WTC11 (cell line): Measurements from ENCODE around the gene IFRD2. TPM values are rescaled to one million over a fixed set of nuclear protein-coding genes. Genes with fewer than 3 reads are reported as not detected.

Source experiments
- ATAC-seq: fragments of 200-7000 bp; cut with Tn5 transposase; 2 replicates; pipeline ENCODE4 v1.10.0; 2021; ENCODE audit warnings: mild to moderate bottlenecking, moderate library complexity
- CTCF ChIA-PET: fragments of 300-600 bp; sonication (Branson Sonifier 250); formaldehyde crosslinking; loops from one replicate; lab custom pipeline; 2021; ENCODE audit warnings: antibody characterized with exemption; lab: Charles Lee
- POLR2A ChIA-PET: fragments of 350-600 bp; sonication (Branson Sonifier 250); formaldehyde crosslinking; loops from one replicate; lab custom pipeline; 2021; ENCODE audit warnings: antibody characterized with exemption; lab: Charles Lee
- DNase-seq: peaks from one replicate; pipeline ENCODE4 v3.0.0; 2021; ENCODE audit warnings: low spot score
- H3K27ac Mint-ChIP-seq: 2 replicates; pipeline ENCODE4 v1.8.0; 2021; ENCODE audit warnings: mixed read lengths
- H3K27me3 Mint-ChIP-seq: 2 replicates; pipeline ENCODE4 v1.8.0; 2021; ENCODE audit warnings: low read depth, mild to moderate bottlenecking, moderate library complexity, mixed read lengths
- H3K36me3 Mint-ChIP-seq: 2 replicates; pipeline ENCODE4 v1.8.0; 2021; ENCODE audit warnings: mixed read lengths
- H3K4me1 Mint-ChIP-seq: 2 replicates; pipeline ENCODE4 v1.8.0; 2022; ENCODE audit warnings: mixed read lengths
- H3K4me3 Mint-ChIP-seq: 2 replicates; pipeline ENCODE4 v1.8.0; 2021; ENCODE audit warnings: mild to moderate bottlenecking, moderate library complexity, mixed read lengths
- H3K9me3 Mint-ChIP-seq: 2 replicates; pipeline ENCODE4 v1.8.0; 2021; ENCODE audit warnings: mixed read lengths
- AR ChIP-seq: fragments of 250-450 bp; sonication (Bioruptor Pico); IDR thresholded peaks from 2 replicates; pipeline ENCODE4 v1.9.0; 2021; ENCODE audit warnings: mild to moderate bottlenecking
- ATF3 ChIP-seq: sonication (generic); formaldehyde crosslinking; conservative IDR thresholded peaks from 2 replicates; pipeline ENCODE4 v1.8.1; 2022; ENCODE audit warnings: mild to moderate bottlenecking, missing genetic modification reagents
- CTCF ChIP-seq: fragments of 200-600 bp; IDR thresholded peaks from 2 replicates; pipeline ENCODE4 v1.8.0; 2022; ENCODE audit warnings: antibody characterized with exemption
- E2F1 ChIP-seq: sonication (generic); formaldehyde crosslinking; IDR thresholded peaks from 2 replicates; pipeline ENCODE4 v1.8.0; 2022; ENCODE audit warnings: mild to moderate bottlenecking, missing genetic modification reagents
- ERG ChIP-seq: fragments of 250-450 bp; sonication (Bioruptor Pico); IDR thresholded peaks from 2 replicates; pipeline ENCODE4 v1.8.0; 2021; ENCODE audit warnings: mild to moderate bottlenecking
- ESRRA ChIP-seq: sonication (generic); formaldehyde crosslinking; IDR thresholded peaks from 2 replicates; pipeline ENCODE4 v1.8.1; 2022; ENCODE audit warnings: mild to moderate bottlenecking, missing genetic modification reagents, borderline replicate concordance
- FOXP1 ChIP-seq: sonication (generic); formaldehyde crosslinking; IDR thresholded peaks from 2 replicates; pipeline ENCODE4 v1.8.0; 2022; ENCODE audit warnings: missing genetic modification reagents, mild to moderate bottlenecking, moderate library complexity, borderline replicate concordance
- HMGXB4 ChIP-seq: sonication (generic); formaldehyde crosslinking; IDR thresholded peaks from 2 replicates; pipeline ENCODE4 v1.8.1; 2023; ENCODE audit warnings: mild to moderate bottlenecking, moderate library complexity, missing genetic modification reagents
- IRF1 ChIP-seq: sonication (generic); formaldehyde crosslinking; IDR thresholded peaks from 2 replicates; pipeline ENCODE4 v1.8.0; 2023; ENCODE audit warnings: missing genetic modification reagents
- MAX ChIP-seq: sonication (generic); formaldehyde crosslinking; IDR thresholded peaks from 2 replicates; pipeline ENCODE4 v1.8.0; 2022; ENCODE audit warnings: mild to moderate bottlenecking, missing genetic modification reagents
- MLX ChIP-seq: sonication (generic); formaldehyde crosslinking; IDR thresholded peaks from 2 replicates; pipeline ENCODE4 v1.8.1; 2023; ENCODE audit warnings: mild to moderate bottlenecking, missing genetic modification reagents, moderate library complexity
- NFE2L1 ChIP-seq: sonication (generic); formaldehyde crosslinking; IDR thresholded peaks from 2 replicates; pipeline ENCODE4 v1.8.1; 2023; ENCODE audit warnings: missing genetic modification reagents
- NFYB ChIP-seq: sonication (generic); formaldehyde crosslinking; conservative IDR thresholded peaks from 2 replicates; pipeline ENCODE4 v1.8.0; 2022; ENCODE audit warnings: low read depth, missing genetic modification reagents
- NR1H2 ChIP-seq: sonication (generic); formaldehyde crosslinking; IDR thresholded peaks from 2 replicates; pipeline ENCODE4 v1.9.0; 2021; ENCODE audit warnings: mild to moderate bottlenecking, moderate library complexity, missing genetic modification reagents
- NR2C2 ChIP-seq: sonication (generic); formaldehyde crosslinking; IDR thresholded peaks from 2 replicates; pipeline ENCODE4 v1.8.0; 2022; ENCODE audit warnings: mild to moderate bottlenecking, missing genetic modification reagents
- PREB ChIP-seq: sonication (generic); formaldehyde crosslinking; IDR thresholded peaks from 2 replicates; pipeline ENCODE4 v1.8.1; 2022; ENCODE audit warnings: mild to moderate bottlenecking, missing genetic modification reagents, moderate library complexity, borderline replicate concordance
- TEAD4 ChIP-seq: sonication (generic); formaldehyde crosslinking; IDR thresholded peaks from 2 replicates; pipeline ENCODE4 v1.8.0; 2022; ENCODE audit warnings: mild to moderate bottlenecking, missing genetic modification reagents
- ZNF232 ChIP-seq: sonication (generic); formaldehyde crosslinking; IDR thresholded peaks from 2 replicates; pipeline ENCODE4 v1.8.0; 2022; ENCODE audit warnings: mild to moderate bottlenecking, missing genetic modification reagents
- ZNF512 ChIP-seq: sonication (generic); formaldehyde crosslinking; IDR thresholded peaks from 2 replicates; pipeline ENCODE4 v1.8.1; 2022; ENCODE audit warnings: missing genetic modification reagents, borderline replicate concordance
- total RNA-seq: library from RNA; stranded (reverse); gene quantifications from 3 replicates; pipeline ENCODE4 v1.2.3, GENCODE V29; 2021

IFRD2 gene
- total RNA-seq, 1 experiment from 2014 or later = 92.0 TPM

- H3K27me3 Mint-ChIP-seq = peaks cover 64% of the 10 kb centered on the region
- ChIA-PET CTCF (interaction anchor here (0.6 to 12.5 kb wide), 25 partner anchors 10 to 317 kb away, joined by 3 to 145 read pairs (median 7); partner anchors contain the start of genes GNAI2, GNAT1, HYAL1 and HYAL2), POLR2A (interaction anchor here (0.8 to 1.3 kb wide), 4 partner anchors 18 to 58 kb away, joined by 3 read pairs; partner anchors contain the start of genes IFRD2 and TUSC2)
- TF ChIP-seq ESRRA = no peak
- no peak for TF ChIP-seq ERG (CRISPR knock-in tag)
- no peak for TF ChIP-seq NR2C2 (CRISPR knock-in tag)
- TF ChIP-seq CTCF = peak; percentile 72
- TF ChIP-seq NR1H2 (CRISPR knock-in tag) = no peak
- TF ChIP-seq ZNF232 (CRISPR knock-in tag) = no peak
- no peak for TF ChIP-seq MLX (CRISPR knock-in tag)
- TF ChIP-seq FOXP1 (CRISPR knock-in tag) = no peak
- ATAC-seq (peak; percentile 43), DNase-seq (peak; percentile 88)
- peaks cover 27% of the 10 kb centered on the region for H3K4me1 Mint-ChIP-seq
- H3K4me3 Mint-ChIP-seq = peak overlapping the region; percentile 80
- no peaks in the 10 kb centered on the region for H3K36me3 Mint-ChIP-seq
- no peaks in the 10 kb centered on the region for H3K9me3 Mint-ChIP-seq
- peak overlapping the region; percentile 42; the same call in 1 of the 2 replicates for H3K27ac Mint-ChIP-seq
Observed at GRCh38 chr3:50274371-50275104, 17.7 kb downstream of the IFRD2 start.

GRCh38 chr3:50273689-50274065 lies 18.6 kb downstream of the IFRD2 start:
- H3K4me3 Mint-ChIP-seq = peak overlapping the region; percentile 80; the same call in 1 of the 2 replicates
- H3K27ac Mint-ChIP-seq = no peak overlapping the region
- DNase-seq (no peak), ATAC-seq (no peak)
- ChIA-PET CTCF (interaction anchor here (2.5 to 12.5 kb wide), 6 partner anchors 9 to 80 kb away, joined by 18 to 145 read pairs (median 46); partner anchors contain the start of genes GNAT1 and HYAL2), POLR2A (no interaction called here)
- peaks cover 32% of the 10 kb centered on the region for H3K4me1 Mint-ChIP-seq
- H3K36me3 Mint-ChIP-seq = no peaks in the 10 kb centered on the region
- peaks cover 59% of the 10 kb centered on the region for H3K27me3 Mint-ChIP-seq
- no peaks in the 10 kb centered on the region for H3K9me3 Mint-ChIP-seq
- TF ChIP-seq IRF1 (CRISPR knock-in tag) (no peak), AR (CRISPR knock-in tag) (no peak), NFE2L1 (no peak), NFYB (no peak), FOXP1 (CRISPR knock-in tag) (no peak), HMGXB4 (CRISPR knock-in tag) (no peak), TEAD4 (no peak), PREB (CRISPR knock-in tag) (no peak), ATF3 (CRISPR knock-in tag) (no peak), MAX (CRISPR knock-in tag) (no peak), ZNF512 (CRISPR knock-in tag) (no peak), E2F1 (CRISPR knock-in tag) (no peak)
